Progenitor cell of endocrine pancreas (in vitro differentiated cells): ENCODE measurements around the gene BNC2. TPM values are rescaled to one million over a fixed set of nuclear protein-coding genes. Genes with fewer than 3 reads are reported as not detected.

ENCODE experiments used
- DNase-seq: peaks from one replicate; pipeline ENCODE4 v3.0.0; 2021; ENCODE audit warnings: low spot score; ENCODE audit not compliant: unreplicated experiment
- H3K27ac Mint-ChIP-seq: 2 replicates; pipeline ENCODE4 v1.8.0; 2021; ENCODE audit warnings: mild to moderate bottlenecking, moderate library complexity, mixed read lengths
- H3K27me3 Mint-ChIP-seq: 2 replicates; pipeline ENCODE4 v1.8.0; 2021; ENCODE audit warnings: mixed read lengths
- H3K36me3 Mint-ChIP-seq: 2 replicates; pipeline ENCODE4 v1.8.0; 2022; ENCODE audit warnings: mixed read lengths; ENCODE audit not compliant: insufficient read depth
- H3K4me1 Mint-ChIP-seq: 2 replicates; pipeline ENCODE4 v1.8.0; 2021; ENCODE audit warnings: low read depth, mixed read lengths
- H3K4me3 Mint-ChIP-seq: 2 replicates; pipeline ENCODE4 v1.8.0; 2021; ENCODE audit warnings: low read depth, mild to moderate bottlenecking, moderate library complexity, mixed read lengths
- H3K9me3 Mint-ChIP-seq: 2 replicates; pipeline ENCODE4 v1.8.0; 2021; ENCODE audit warnings: low read depth, mixed read lengths
- total RNA-seq: library from RNA; stranded (reverse); gene quantifications from 2 replicates; pipeline ENCODE4 v1.2.1, GENCODE V29; 2021
- TF ChIP-seq, protein P1 (sequence below): fragments of 200-600 bp; sonication (generic); IDR thresholded peaks from one replicate; pipeline ENCODE4 v1.5.0; 2021; ENCODE audit warnings: antibody characterized with exemption, mild to moderate bottlenecking; ENCODE audit not compliant: unreplicated experiment

The BNC2 gene
- total RNA-seq, 1 donor from 2014 or later: 1.0 TPM

DNA sequence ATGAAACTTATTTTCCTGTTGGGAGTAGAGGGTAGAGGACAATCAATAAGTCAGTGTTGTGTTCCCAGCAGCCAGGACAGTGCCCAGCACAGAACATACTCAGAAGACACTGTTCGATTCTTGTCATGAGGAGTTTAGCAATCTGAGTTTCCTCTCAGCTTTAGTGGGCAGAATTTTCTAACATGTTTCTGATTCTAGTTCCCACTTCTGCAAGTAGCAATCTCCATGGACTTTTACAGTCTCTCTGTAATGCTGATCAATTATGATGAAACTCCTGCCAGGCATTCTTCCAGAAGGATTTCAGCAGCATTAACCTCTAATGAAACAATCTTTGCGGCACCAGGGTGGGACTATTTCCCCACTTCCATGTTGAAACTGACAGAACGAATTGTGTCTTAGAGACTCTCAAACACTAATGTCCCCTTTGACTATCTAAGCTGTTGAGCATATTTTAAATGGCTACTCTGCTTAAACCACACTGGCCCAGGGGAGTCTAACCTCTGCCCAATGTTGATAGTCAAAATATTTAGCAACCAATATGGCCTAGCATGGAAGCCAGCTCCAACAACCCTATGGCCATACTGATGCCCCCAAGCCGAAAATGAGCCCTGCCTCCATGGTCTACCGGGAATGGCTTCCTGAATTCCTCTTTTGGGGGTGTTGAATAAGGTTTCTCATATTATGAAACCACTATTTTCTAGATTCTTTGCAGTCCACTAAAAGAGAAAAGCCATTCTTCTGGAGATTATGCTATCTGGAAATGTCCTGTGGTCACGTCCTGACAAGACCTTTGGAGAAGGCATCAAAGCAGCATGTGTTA lies 484.3 kb downstream of the BNC2 start:
- Mint-ChIP-seq H3K4me1 (no peaks in the 10 kb centered on the region), H3K27ac (no peak overlapping the region), H3K36me3 (no peaks in the 10 kb centered on the region), H3K27me3 (no peaks in the 10 kb centered on the region), H3K9me3 (peaks cover 17% of the 10 kb centered on the region), H3K4me3 (no peak overlapping the region)
- DNase-seq: no peak
- TF ChIP-seq, protein P1, sequence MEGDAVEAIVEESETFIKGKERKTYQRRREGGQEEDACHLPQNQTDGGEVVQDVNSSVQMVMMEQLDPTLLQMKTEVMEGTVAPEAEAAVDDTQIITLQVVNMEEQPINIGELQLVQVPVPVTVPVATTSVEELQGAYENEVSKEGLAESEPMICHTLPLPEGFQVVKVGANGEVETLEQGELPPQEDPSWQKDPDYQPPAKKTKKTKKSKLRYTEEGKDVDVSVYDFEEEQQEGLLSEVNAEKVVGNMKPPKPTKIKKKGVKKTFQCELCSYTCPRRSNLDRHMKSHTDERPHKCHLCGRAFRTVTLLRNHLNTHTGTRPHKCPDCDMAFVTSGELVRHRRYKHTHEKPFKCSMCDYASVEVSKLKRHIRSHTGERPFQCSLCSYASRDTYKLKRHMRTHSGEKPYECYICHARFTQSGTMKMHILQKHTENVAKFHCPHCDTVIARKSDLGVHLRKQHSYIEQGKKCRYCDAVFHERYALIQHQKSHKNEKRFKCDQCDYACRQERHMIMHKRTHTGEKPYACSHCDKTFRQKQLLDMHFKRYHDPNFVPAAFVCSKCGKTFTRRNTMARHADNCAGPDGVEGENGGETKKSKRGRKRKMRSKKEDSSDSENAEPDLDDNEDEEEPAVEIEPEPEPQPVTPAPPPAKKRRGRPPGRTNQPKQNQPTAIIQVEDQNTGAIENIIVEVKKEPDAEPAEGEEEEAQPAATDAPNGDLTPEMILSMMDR: no peak

DNA sequence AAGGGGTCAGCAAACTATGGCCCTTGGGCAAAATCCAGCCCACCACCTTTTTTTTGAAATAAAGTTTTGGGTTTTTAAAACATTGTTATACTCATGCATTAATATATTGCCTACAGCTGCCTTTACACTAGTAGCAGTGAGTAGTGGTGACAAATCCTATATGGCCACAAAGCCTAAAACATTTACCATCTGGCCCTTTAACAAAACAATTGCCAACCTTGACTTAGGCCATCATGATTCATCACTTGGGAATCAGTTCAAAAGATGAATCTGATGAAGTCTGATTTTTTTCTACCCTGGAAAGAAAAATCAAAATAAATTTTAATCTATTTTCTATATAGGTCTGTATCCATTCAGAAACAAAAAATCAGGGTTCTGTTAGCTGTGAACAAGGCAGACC lies 484.9 kb downstream of the BNC2 start:
- Mint-ChIP-seq H3K9me3 (peaks cover 17% of the 10 kb centered on the region), H3K4me1 (no peaks in the 10 kb centered on the region), H3K27me3 (no peaks in the 10 kb centered on the region), H3K4me3 (no peak overlapping the region), H3K27ac (no peak overlapping the region), H3K36me3 (no peaks in the 10 kb centered on the region)
- DNase-seq: no peak
- TF ChIP-seq, protein P1: no peak

DNA sequence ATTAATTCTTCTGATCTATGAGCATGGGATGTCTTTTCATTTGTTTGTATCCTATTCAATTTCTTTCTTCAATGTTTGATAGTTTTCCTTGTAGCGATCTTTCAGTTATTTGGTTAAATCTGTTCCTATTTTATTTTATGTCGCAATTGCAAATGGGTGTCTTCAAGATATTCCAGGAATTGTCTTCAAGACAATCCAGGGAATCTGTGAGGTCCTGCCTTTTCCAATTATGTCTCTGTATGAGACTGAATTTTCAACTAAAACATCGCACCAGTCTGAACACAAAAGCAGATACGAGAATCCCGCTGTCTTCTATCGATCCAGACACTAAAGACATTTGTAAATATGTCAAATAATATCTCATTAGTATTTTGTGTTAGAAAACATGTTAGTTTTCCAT lies 485.5 kb downstream of the BNC2 start:
- peaks cover 17% of the 10 kb centered on the region for H3K9me3 Mint-ChIP-seq
- no peak overlapping the region for H3K27ac Mint-ChIP-seq
- H3K27me3 Mint-ChIP-seq: no peaks in the 10 kb centered on the region
- H3K4me1 Mint-ChIP-seq: no peaks in the 10 kb centered on the region
- no peak overlapping the region for H3K4me3 Mint-ChIP-seq
- TF ChIP-seq, protein P1: no peak
- no peaks in the 10 kb centered on the region for H3K36me3 Mint-ChIP-seq
- DNase-seq: no peak

DNA sequence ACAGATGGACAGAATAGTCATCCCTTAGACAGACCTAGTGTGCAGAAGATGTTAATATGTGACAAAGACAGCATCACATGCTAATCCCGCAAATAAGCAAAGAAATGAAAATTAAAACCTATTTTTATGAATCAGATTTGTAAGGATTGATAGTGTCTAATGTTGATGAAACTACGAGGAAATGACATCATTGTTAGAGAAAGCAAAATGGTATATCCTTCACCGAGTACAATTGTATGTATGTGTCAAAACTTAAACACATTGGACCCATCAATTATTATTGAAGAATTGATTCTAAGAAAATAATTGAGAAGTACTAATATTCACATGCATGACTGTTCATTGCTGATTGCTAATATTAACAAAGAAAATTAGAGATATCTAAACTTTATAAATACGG lies 493.2 kb downstream of the BNC2 start:
- Mint-ChIP-seq H3K4me1 (peaks cover 3% of the 10 kb centered on the region), H3K4me3 (no peak overlapping the region), H3K9me3 (peaks cover 4% of the 10 kb centered on the region), H3K36me3 (no peaks in the 10 kb centered on the region), H3K27me3 (peaks cover 12% of the 10 kb centered on the region), H3K27ac (no peak overlapping the region)
- TF ChIP-seq, protein P1: no peak
- no peak for DNase-seq

DNA sequence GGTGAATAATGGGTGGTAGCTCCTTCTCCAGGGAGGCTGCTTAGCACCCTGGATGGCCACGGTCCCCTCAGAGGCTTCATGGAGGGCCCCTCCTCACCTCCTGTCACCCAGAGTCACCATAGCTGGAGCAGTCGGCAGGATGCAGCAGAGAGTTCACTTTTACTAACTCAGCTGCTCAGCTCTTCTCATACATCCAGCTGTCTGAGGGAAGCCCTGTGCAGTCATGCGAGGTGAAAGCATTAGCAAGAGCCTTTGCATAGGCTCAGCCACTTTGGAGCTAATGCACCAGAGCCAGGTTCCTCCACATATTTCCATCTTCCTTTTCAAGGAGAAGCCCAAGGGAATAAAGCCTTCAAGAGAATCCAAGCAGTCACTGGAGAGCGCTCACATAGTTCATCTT lies 499.2 kb downstream of the BNC2 start:
- Mint-ChIP-seq H3K9me3 (peaks cover 5% of the 10 kb centered on the region), H3K27ac (no peak overlapping the region), H3K36me3 (no peaks in the 10 kb centered on the region), H3K27me3 (peaks cover 27% of the 10 kb centered on the region), H3K4me1 (peaks cover 6% of the 10 kb centered on the region), H3K4me3 (no peak overlapping the region)
- TF ChIP-seq, protein P1: no peak
- DNase-seq: no peak
